A673 (cell line): ENCODE results near the gene ATRAID.

ENCODE experiments used
- EZH2 ChIP-seq: fragments of 200-600 bp; sonication (generic); IDR thresholded peaks from 2 replicates; pipeline ENCODE4 v1.6.1; 2017; ENCODE audit warnings: borderline replicate concordance, low read depth, mild to moderate bottlenecking, mixed read lengths, antibody characterized with exemption, low read length; ENCODE audit not compliant: poor library complexity, severe bottlenecking
- TF ChIP-seq, protein P1 (sequence below): fragments of 300-800, 200-600 bp; sonication (generic); conservative IDR thresholded peaks from 2 replicates; pipeline ENCODE4 v1.5.1; 2017; ENCODE audit warnings: low read depth, mild to moderate bottlenecking, antibody characterized with exemption, low read length, moderate library complexity, mixed read lengths

DNA sequence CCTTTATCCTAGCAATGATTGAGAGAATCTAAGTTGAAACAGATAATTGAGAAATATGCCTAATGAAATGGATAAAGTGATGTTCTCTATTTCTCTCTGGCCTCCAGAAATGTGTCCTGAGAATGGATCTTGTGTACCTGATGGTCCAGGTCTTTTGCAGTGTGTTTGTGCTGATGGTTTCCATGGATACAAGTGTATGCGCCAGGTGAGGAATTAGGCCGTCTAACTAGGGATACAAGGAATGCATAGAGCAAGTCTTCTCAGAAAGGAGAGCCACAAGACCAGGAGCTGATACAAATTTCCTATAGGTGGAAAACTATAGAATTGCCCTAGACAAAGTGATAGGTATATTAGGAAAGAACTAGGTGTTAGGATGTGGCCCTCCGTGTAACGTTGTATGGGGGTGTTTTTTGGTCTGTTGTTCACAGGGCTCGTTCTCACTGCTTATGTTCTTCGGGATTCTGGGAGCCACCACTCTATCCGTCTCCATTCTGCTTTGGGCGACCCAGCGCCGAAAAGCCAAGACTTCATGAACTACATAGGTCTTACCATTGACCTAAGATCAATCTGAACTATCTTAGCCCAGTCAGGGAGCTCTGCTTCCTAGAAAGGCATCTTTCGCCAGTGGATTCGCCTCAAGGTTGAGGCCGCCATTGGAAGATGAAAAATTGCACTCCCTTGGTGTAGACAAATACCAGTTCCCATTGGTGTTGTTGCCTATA is 4.7 kb downstream of the ATRAID start:
- TF ChIP-seq, protein P1, sequence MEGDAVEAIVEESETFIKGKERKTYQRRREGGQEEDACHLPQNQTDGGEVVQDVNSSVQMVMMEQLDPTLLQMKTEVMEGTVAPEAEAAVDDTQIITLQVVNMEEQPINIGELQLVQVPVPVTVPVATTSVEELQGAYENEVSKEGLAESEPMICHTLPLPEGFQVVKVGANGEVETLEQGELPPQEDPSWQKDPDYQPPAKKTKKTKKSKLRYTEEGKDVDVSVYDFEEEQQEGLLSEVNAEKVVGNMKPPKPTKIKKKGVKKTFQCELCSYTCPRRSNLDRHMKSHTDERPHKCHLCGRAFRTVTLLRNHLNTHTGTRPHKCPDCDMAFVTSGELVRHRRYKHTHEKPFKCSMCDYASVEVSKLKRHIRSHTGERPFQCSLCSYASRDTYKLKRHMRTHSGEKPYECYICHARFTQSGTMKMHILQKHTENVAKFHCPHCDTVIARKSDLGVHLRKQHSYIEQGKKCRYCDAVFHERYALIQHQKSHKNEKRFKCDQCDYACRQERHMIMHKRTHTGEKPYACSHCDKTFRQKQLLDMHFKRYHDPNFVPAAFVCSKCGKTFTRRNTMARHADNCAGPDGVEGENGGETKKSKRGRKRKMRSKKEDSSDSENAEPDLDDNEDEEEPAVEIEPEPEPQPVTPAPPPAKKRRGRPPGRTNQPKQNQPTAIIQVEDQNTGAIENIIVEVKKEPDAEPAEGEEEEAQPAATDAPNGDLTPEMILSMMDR, result no peak
- no peak for TF ChIP-seq EZH2
